ENCODE measurements around the gene FOXRED2. TPM values are rescaled to one million over a fixed set of nuclear protein-coding genes. Genes with fewer than 3 reads are reported as not detected.

FOXRED2 gene
- total RNA-seq, 1 donor from 2014 or later: 4.7 TPM

- no peaks in the 10 kb centered on the region for H3F3A ChIP-seq (ENCODE audit: low read depth)
- TF ChIP-seq EZH2 (IDR thresholded peaks at IDR 0.05) (no peak), EZH2phosphoT487 (IDR thresholded peaks at IDR 0.05) (no peak), CTCF (IDR thresholded peaks at IDR 0.05) (no peak)
- H3K36me3 ChIP-seq: no peaks in the 10 kb centered on the region
- no peak for DNase-seq (ENCODE audit: low spot score)
- H3K27ac ChIP-seq: no peak overlapping the region
- H3K27ac Mint-ChIP-seq: no peak overlapping the region
- H4K20me1 ChIP-seq (ENCODE audit: low read depth): no peaks in the 10 kb centered on the region
- H3K4me1 ChIP-seq: peaks cover 3% of the 10 kb centered on the region
- no peaks in the 10 kb centered on the region for H3K79me2 ChIP-seq (ENCODE audit: low read depth)
- peaks cover 15% of the 10 kb centered on the region for H3K27me3 Mint-ChIP-seq (ENCODE audit: insufficient read depth, low read depth)
- no peaks in the 10 kb centered on the region for H3K36me3 Mint-ChIP-seq
- no peaks in the 10 kb centered on the region for H3K9me3 ChIP-seq (ENCODE audit: low read depth)
- H3K9ac ChIP-seq: no peak overlapping the region
- H2AFZ ChIP-seq (replicated peaks): no peak overlapping the region
- no peak overlapping the region for H3K4me2 ChIP-seq
- H3K27me3 ChIP-seq: peaks cover 3% of the 10 kb centered on the region
- peaks cover 10% of the 10 kb centered on the region for H3K4me1 Mint-ChIP-seq
- H3K4me3 Mint-ChIP-seq: no peak overlapping the region
- H3K9me3 Mint-ChIP-seq: no peaks in the 10 kb centered on the region
- no peak overlapping the region for H3K4me3 ChIP-seq
These were observed 44.1 kb upstream of the FOXRED2 start for GRCh38 chr22:36550701-36551495.

GRCh38 chr22:36549033-36549432 is 42.2 kb upstream of the FOXRED2 start:
- Histone ChIP-seq H4K20me1 (ENCODE audit: low read depth) (no peaks in the 10 kb centered on the region), H2AFZ (replicated peaks) (peak overlapping the region; percentile 68), H3K36me3 (no peaks in the 10 kb centered on the region), H3K27me3 (peaks cover 12% of the 10 kb centered on the region), H3K9ac (no peak overlapping the region), H3K4me2 (no peak overlapping the region), H3K9me3 (ENCODE audit: low read depth) (no peaks in the 10 kb centered on the region), H3K27ac (no peak overlapping the region), H3F3A (ENCODE audit: low read depth) (no peaks in the 10 kb centered on the region), H3K79me2 (ENCODE audit: low read depth) (no peaks in the 10 kb centered on the region), H3K4me1 (peaks cover 3% of the 10 kb centered on the region), H3K4me3 (no peak overlapping the region)
- no peak overlapping the region for H3K27ac Mint-ChIP-seq
- TF ChIP-seq EZH2 (IDR thresholded peaks at IDR 0.05): no peak
- no peak for TF ChIP-seq EZH2phosphoT487 (IDR thresholded peaks at IDR 0.05)
- no peak for TF ChIP-seq CTCF (IDR thresholded peaks at IDR 0.05)
- H3K36me3 Mint-ChIP-seq: no peaks in the 10 kb centered on the region
- no peak for DNase-seq (ENCODE audit: low spot score)
- H3K27me3 Mint-ChIP-seq (ENCODE audit: insufficient read depth, low read depth): peaks cover 12% of the 10 kb centered on the region
- H3K4me1 Mint-ChIP-seq: peaks cover 10% of the 10 kb centered on the region
- H3K9me3 Mint-ChIP-seq: no peaks in the 10 kb centered on the region
- H3K4me3 Mint-ChIP-seq: no peak overlapping the region

GRCh38 chr22:36548606-36549005 is 41.8 kb upstream of the FOXRED2 start:
- no peak overlapping the region for H3K27ac ChIP-seq
- DNase-seq (ENCODE audit: low spot score): peak; percentile 31
- no peaks in the 10 kb centered on the region for H3K9me3 Mint-ChIP-seq

More at GRCh38 chr22:36548606-36549005, 41.8 kb upstream of the FOXRED2 start:
- TF ChIP-seq EZH2 (IDR thresholded peaks at IDR 0.05): no peak
- TF ChIP-seq CTCF (IDR thresholded peaks at IDR 0.05): no peak
- TF ChIP-seq EZH2phosphoT487 (IDR thresholded peaks at IDR 0.05): no peak
- peaks cover 12% of the 10 kb centered on the region for H3K27me3 Mint-ChIP-seq (ENCODE audit: insufficient read depth, low read depth)
- H3K4me2 ChIP-seq: no peak overlapping the region
- H3K9ac ChIP-seq: no peak overlapping the region
- H3K4me3 ChIP-seq: no peak overlapping the region
- H3K4me3 Mint-ChIP-seq: no peak overlapping the region
- H3K79me2 ChIP-seq (ENCODE audit: low read depth): no peaks in the 10 kb centered on the region
- H3K27me3 ChIP-seq: peaks cover 12% of the 10 kb centered on the region
- H3F3A ChIP-seq (ENCODE audit: low read depth): no peaks in the 10 kb centered on the region
- no peaks in the 10 kb centered on the region for H4K20me1 ChIP-seq (ENCODE audit: low read depth)
- H3K4me1 ChIP-seq: peaks cover 3% of the 10 kb centered on the region
- no peaks in the 10 kb centered on the region for H3K9me3 ChIP-seq (ENCODE audit: low read depth)
- no peaks in the 10 kb centered on the region for H3K36me3 Mint-ChIP-seq
- H3K4me1 Mint-ChIP-seq: peaks cover 10% of the 10 kb centered on the region
- no peaks in the 10 kb centered on the region for H3K36me3 ChIP-seq
- peak overlapping the region; percentile 39 for H3K27ac Mint-ChIP-seq
- peak overlapping the region; percentile 68 for H2AFZ ChIP-seq (replicated peaks)

All from neural progenitor cell (in vitro differentiated cells).